Choroid plexus epithelial cell (primary cell): ENCODE results near the gene SHISA8.

ENCODE experiments used
- DNase-seq: peaks from one replicate; pipeline ENCODE4 v3.0.0-alpha.2; 2010; ENCODE audit warnings: low read depth
- H3K4me3 ChIP-seq: 2 replicates; pipeline ENCODE4 v1.5.1; 2011; ENCODE audit warnings: low read depth, mild to moderate bottlenecking, control low read depth, low read length, moderate library complexity
- CTCF ChIP-seq: conservative IDR thresholded peaks from 2 replicates; pipeline ENCODE4 v1.5.1; 2011; ENCODE audit warnings: low read depth, mild to moderate bottlenecking, control low read depth, inconsistent platforms, low read length, moderate library complexity

SHISA8 gene

DNA sequence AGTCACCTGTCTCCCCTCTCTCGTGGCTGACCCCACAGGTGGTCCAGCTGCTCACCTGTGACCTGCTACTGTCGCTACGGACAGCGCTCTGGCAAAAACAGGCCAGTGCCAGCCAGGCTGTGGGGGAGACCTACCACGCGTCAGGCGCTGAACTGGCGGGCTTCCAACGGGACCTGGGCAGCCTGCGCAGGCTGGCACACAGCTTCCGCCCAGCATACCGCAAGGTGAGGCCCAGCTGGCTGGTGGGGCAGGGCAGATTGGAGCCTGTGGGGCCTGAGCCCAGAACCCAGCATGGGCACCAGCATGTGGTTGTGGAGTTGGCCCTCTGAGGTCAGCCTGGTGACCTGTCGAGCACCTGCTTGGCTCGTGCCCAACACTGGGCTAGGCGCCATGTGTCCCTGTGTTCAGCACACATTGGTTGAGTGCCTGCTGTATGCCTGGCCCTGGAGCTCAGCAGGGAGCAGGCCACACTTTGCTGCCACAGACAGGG is 11.9 kb downstream of the SHISA8 start:
- H3K4me3 ChIP-seq, result no peak overlapping the region
- DNase-seq, result no peak
- TF ChIP-seq CTCF, result no peak

DNA sequence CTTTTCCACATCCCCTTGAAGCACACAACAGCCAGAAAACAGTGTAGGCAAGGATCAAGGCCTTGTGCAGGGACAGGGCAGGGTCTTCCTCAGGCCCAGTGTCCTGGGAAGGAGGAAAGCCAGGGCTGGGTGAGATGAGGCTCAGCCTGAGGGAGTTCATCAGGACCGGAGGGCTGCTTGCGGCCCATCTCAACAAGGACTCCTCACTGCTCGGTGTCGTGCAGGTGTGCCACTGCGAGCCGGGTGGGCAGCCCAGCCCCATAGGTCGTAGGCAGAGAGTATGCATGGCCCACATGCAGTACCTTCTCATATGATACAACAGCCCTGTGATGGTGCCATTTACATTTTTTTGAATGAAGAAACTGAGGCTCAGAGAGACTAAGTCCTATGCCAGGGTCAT is 12.9 kb downstream of the SHISA8 start:
- no peak for TF ChIP-seq CTCF
- no peak for DNase-seq
- no peak overlapping the region for H3K4me3 ChIP-seq

GRCh38 chr22:41900652-41901312 is 14.1 kb downstream of the SHISA8 start:
- TF ChIP-seq CTCF, result no peak
- no peak for DNase-seq
- H3K4me3 ChIP-seq, result no peak overlapping the region

DNA sequence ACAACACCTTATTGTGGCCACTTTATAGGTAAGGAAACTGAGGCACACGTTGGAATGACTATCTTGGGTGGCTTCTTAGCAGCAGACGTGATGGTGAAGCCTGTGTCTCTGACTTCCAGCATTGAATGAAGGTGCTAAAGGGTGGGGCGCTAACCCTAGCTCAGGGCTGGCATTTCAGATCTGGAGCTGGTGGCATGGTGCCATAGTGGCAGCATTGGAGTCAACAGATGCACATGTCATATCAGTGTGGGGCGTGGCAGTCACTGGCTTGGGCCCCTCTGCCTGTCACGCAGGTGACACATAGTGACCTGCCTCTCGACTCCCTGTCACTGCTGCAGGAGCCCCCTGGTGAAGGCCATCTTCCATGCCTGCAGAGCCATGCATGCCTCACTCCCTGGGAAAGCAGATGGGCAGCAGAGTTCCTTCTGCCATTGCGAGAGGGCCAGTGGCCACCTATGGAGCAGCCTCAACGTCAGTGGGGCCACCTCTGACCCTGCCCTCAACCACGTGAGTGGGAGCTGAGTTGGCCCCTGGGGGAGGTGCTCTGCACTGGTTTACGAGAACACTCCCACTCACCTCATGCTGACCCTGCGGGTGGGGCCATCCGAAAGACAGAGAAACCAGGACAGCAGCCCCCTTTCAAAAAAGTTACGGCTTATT is 14.8 kb downstream of the SHISA8 start:
- no peak for TF ChIP-seq CTCF
- no peak overlapping the region for H3K4me3 ChIP-seq

GRCh38 chr22:41899110-41899509 is 15.8 kb downstream of the SHISA8 start:
- no peak for DNase-seq
- no peak for TF ChIP-seq CTCF
- no peak overlapping the region for H3K4me3 ChIP-seq

More for the DNA sequence above, 14.8 kb downstream of the SHISA8 start:
- no peak for DNase-seq

DNA sequence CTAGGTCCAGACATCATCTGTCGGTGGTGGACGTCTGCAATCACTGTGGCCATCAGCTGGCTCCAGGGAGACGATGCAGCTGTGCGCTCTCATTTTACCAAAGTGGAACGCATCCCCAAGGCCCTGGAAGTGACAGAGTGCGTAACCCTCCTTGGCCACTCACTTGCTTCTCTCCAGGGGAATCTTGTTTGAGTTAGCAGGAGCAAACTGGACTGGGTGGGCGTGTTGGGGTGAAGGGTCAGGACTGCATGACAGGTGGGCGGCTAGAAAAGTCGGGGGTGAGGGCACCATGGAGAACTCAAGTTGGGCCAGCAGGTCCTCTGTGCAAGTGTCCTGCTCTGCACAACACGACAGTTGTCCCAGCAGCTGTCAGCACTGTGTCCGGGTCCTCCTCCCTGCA is 16.2 kb downstream of the SHISA8 start:
- TF ChIP-seq CTCF, result no peak
- no peak overlapping the region for H3K4me3 ChIP-seq
- no peak for DNase-seq
